ENCODE data around the gene CRYBG2. TPM values are rescaled to one million over a fixed set of nuclear protein-coding genes. Genes with fewer than 3 reads are reported as not detected.

CRYBG2 gene
- total and polyA plus RNA-seq, 2 of the 13 experiments (the other 11 are each of a cell fraction or from before 2014, with no cell fraction given): 1.3 to 2.9 TPM

- TF ChIP-seq, protein P1, sequence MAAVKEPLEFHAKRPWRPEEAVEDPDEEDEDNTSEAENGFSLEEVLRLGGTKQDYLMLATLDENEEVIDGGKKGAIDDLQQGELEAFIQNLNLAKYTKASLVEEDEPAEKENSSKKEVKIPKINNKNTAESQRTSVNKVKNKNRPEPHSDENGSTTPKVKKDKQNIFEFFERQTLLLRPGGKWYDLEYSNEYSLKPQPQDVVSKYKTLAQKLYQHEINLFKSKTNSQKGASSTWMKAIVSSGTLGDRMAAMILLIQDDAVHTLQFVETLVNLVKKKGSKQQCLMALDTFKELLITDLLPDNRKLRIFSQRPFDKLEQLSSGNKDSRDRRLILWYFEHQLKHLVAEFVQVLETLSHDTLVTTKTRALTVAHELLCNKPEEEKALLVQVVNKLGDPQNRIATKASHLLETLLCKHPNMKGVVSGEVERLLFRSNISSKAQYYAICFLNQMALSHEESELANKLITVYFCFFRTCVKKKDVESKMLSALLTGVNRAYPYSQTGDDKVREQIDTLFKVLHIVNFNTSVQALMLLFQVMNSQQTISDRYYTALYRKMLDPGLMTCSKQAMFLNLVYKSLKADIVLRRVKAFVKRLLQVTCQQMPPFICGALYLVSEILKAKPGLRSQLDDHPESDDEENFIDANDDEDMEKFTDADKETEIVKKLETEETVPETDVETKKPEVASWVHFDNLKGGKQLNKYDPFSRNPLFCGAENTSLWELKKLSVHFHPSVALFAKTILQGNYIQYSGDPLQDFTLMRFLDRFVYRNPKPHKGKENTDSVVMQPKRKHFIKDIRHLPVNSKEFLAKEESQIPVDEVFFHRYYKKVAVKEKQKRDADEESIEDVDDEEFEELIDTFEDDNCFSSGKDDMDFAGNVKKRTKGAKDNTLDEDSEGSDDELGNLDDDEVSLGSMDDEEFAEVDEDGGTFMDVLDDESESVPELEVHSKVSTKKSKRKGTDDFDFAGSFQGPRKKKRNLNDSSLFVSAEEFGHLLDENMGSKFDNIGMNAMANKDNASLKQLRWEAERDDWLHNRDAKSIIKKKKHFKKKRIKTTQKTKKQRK (IDR thresholded peaks at IDR 0.05; ENCODE audit: low read length): no peak
- TF ChIP-seq HNRNPUL1 (IDR thresholded peaks at IDR 0.05; ENCODE audit: low read depth, low read length) (no peak), CBX2 (IDR thresholded peaks at IDR 0.05; ENCODE audit: low read depth, low read length) (no peak), CBX2 (CRISPR knock-in tag; IDR thresholded peaks at IDR 0.05; ENCODE audit: low read depth) (no peak), ATF1 (CRISPR knock-in tag; IDR thresholded peaks at IDR 0.05) (no peak), BRD4 (CRISPR knock-in tag; IDR thresholded peaks at IDR 0.05) (no peak)
- TF ChIP-seq, protein P2, sequence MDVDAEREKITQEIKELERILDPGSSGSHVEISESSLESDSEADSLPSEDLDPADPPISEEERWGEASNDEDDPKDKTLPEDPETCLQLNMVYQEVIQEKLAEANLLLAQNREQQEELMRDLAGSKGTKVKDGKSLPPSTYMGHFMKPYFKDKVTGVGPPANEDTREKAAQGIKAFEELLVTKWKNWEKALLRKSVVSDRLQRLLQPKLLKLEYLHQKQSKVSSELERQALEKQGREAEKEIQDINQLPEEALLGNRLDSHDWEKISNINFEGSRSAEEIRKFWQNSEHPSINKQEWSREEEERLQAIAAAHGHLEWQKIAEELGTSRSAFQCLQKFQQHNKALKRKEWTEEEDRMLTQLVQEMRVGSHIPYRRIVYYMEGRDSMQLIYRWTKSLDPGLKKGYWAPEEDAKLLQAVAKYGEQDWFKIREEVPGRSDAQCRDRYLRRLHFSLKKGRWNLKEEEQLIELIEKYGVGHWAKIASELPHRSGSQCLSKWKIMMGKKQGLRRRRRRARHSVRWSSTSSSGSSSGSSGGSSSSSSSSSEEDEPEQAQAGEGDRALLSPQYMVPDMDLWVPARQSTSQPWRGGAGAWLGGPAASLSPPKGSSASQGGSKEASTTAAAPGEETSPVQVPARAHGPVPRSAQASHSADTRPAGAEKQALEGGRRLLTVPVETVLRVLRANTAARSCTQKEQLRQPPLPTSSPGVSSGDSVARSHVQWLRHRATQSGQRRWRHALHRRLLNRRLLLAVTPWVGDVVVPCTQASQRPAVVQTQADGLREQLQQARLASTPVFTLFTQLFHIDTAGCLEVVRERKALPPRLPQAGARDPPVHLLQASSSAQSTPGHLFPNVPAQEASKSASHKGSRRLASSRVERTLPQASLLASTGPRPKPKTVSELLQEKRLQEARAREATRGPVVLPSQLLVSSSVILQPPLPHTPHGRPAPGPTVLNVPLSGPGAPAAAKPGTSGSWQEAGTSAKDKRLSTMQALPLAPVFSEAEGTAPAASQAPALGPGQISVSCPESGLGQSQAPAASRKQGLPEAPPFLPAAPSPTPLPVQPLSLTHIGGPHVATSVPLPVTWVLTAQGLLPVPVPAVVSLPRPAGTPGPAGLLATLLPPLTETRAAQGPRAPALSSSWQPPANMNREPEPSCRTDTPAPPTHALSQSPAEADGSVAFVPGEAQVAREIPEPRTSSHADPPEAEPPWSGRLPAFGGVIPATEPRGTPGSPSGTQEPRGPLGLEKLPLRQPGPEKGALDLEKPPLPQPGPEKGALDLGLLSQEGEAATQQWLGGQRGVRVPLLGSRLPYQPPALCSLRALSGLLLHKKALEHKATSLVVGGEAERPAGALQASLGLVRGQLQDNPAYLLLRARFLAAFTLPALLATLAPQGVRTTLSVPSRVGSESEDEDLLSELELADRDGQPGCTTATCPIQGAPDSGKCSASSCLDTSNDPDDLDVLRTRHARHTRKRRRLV (CRISPR knock-in tag; IDR thresholded peaks at IDR 0.05): no peak
Measured at GRCh38 chr1:26367441-26367840, 13.5 kb upstream of the CRYBG2 start (continued).
